PC-3 (cell line): ENCODE measurements around the gene FARS2. TPM values are rescaled to one million over a fixed set of nuclear protein-coding genes. Genes with fewer than 3 reads are reported as not detected.

Experiments
- ATAC-seq: fragments of 200-7000 bp; cut with Tn5 transposase; 2 replicates; pipeline ENCODE4 v1.9.1; 2020; ENCODE audit warnings: mild to moderate bottlenecking, moderate library complexity
- BruUV-seq: library from RNA; stranded (reverse); fragments of 400-500 nt; replicated peaks from 2 replicates; lab custom pipeline; 2021; lab: Mats Ljungman, UMichigan
- CTCF ChIA-PET: fragments of 300-600 bp; sonication (Branson Sonifier 250); formaldehyde crosslinking; loops from one replicate; lab custom pipeline; 2022; ENCODE audit warnings: antibody characterized with exemption; lab: Charles Lee
- POLR2A ChIA-PET: fragments of 300-600 bp; sonication (Branson Sonifier 250); formaldehyde crosslinking; loops from one replicate; lab custom pipeline; 2022; ENCODE audit warnings: antibody characterized with exemption; ENCODE audit not compliant: unreplicated experiment; lab: Charles Lee
- DNase-seq: peaks from one replicate; pipeline ENCODE4 v3.0.0-alpha.2; 2015
- H2AFZ ChIP-seq: fragments of 300-600 bp; sonication (generic); 2 replicates; pipeline ENCODE4 v1.6.0; 2016; ENCODE audit warnings: antibody characterized with exemption, low read length
- H3F3A ChIP-seq: fragments of 300-600 bp; sonication (generic); one replicate; pipeline ENCODE4 v1.6.0; 2017; ENCODE audit warnings: antibody characterized with exemption, low read length, control low read depth, mild to moderate bottlenecking; ENCODE audit not compliant: unreplicated experiment
- H3K27ac ChIP-seq: fragments of 300-600 bp; sonication (generic); 2 replicates; pipeline ENCODE4 v1.5.1; 2016; ENCODE audit warnings: mild to moderate bottlenecking, low read length
- H3K27me3 ChIP-seq: fragments of 300-600 bp; sonication (generic); 2 replicates; pipeline ENCODE4 v1.6.1; 2016; ENCODE audit warnings: low read length, mixed read lengths
- H3K36me3 ChIP-seq: fragments of 300-600 bp; sonication (generic); 2 replicates; pipeline ENCODE4 v1.6.1; 2016; ENCODE audit warnings: low read depth, mixed run types, low read length, mixed read lengths
- H3K4me1 ChIP-seq: fragments of 300-600 bp; sonication (generic); 2 replicates; pipeline ENCODE4 v1.5.1; 2016; ENCODE audit warnings: low read length; ENCODE audit not compliant: insufficient read depth
- H3K4me2 ChIP-seq: fragments of 300-600 bp; sonication (generic); 2 replicates; pipeline ENCODE4 v1.6.0; 2016; ENCODE audit warnings: low read length
- H3K4me3 ChIP-seq: fragments of 300-600 bp; sonication (generic); 2 replicates; pipeline ENCODE4 v1.5.1; 2016; ENCODE audit warnings: mild to moderate bottlenecking, low read length, mixed read lengths
- H3K79me2 ChIP-seq: fragments of 300-600 bp; sonication (generic); 2 replicates; pipeline ENCODE4 v1.6.1; 2017; ENCODE audit warnings: low read length, mixed read lengths
- H3K9ac ChIP-seq: fragments of 300-600 bp; sonication (generic); 2 replicates; pipeline ENCODE4 v1.6.0; 2016; ENCODE audit warnings: mild to moderate bottlenecking, low read length
- H3K9me2 ChIP-seq: fragments of 300-600 bp; sonication (generic); replicated peaks from 2 replicates; pipeline ENCODE4 v1.6.1; 2016; ENCODE audit warnings: mixed run types, low read length, mixed read lengths
- H3K9me3 ChIP-seq: fragments of 300-600 bp; sonication (generic); 2 replicates; pipeline ENCODE4 v1.6.1; 2016; ENCODE audit warnings: low read length, mixed read lengths
- H4K20me1 ChIP-seq: fragments of 300-600 bp; sonication (generic); 2 replicates; pipeline ENCODE4 v1.6.1; 2016; ENCODE audit warnings: low read length, mixed read lengths
- EZH2 ChIP-seq: fragments of 300-600 bp; sonication (generic); IDR thresholded peaks from one replicate; pipeline ENCODE4 v1.6.1; 2017; ENCODE audit warnings: antibody characterized with exemption, mild to moderate bottlenecking, low read length; ENCODE audit not compliant: unreplicated experiment
- EZH2phosphoT487 ChIP-seq: fragments of 300-600 bp; sonication (generic); IDR thresholded peaks from 2 replicates; pipeline ENCODE4 v1.6.1; 2018; ENCODE audit warnings: mild to moderate bottlenecking, antibody characterized with exemption, low read length, borderline replicate concordance
- intact Hi-C: fragments of 100-400 bp; cut with micrococcal nuclease; formaldehyde crosslinking; loops from 2 replicates; pipeline ENCODE4 v1.9.0; 2023
- total RNA-seq: library from RNA; depleted of rRNA; stranded (reverse); fragments of >200 nt; gene quantifications from 2 replicates; pipeline ENCODE4 v1.2.3, GENCODE V29; 2014
- TF ChIP-seq, protein P1 (sequence below): fragments of 300-600 bp; sonication (generic); conservative IDR thresholded peaks from 2 replicates; pipeline ENCODE4 v1.5.1; 2017; ENCODE audit warnings: antibody characterized with exemption, low read depth, mild to moderate bottlenecking, low read length

FARS2 gene
- total RNA-seq, 1 experiment from 2014 or later, result 23.0 TPM

DNA sequence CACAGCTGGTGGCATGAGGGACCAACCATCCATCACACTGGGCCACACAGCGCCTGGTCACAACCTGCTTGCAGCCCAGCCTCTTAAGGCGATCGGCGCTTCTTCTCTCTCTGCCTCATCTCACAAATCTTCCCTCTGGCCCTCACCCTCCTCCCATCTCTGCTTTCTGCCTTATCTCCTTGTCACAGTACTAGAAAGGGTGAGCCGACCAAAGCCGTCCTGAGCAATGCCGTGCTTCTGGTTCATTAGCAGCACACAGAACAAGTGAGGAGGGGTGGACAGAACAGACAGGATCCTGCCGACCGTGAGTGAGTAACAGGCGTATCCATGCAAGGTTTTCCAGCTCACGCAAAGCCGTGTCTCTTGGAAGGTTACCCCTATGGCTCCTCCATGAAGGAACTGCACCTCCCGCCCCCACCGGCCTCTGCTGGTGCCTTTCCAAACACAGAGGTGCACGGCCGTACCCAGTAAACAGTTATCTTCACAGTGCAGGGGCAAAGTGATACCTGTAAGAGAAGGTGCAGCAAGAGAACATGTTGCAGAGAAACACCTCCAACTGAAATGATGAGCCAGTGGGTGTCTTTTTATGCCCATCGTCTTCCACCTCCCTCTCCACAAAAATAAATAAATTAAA is 331.7 kb downstream of the FARS2 start:
- H2AFZ ChIP-seq, result no peak overlapping the region
- no peaks in the 10 kb centered on the region for H3K4me1 ChIP-seq
- H3K9me3 ChIP-seq, result no peaks in the 10 kb centered on the region
- no peaks in the 10 kb centered on the region for H3K36me3 ChIP-seq
- BruUV-seq, result no TSS peak
- H3K79me2 ChIP-seq, result no peaks in the 10 kb centered on the region
- no peak overlapping the region for H3K9ac ChIP-seq
- ChIA-PET POLR2A (no interaction called here), CTCF (no interaction called here)
- no peak overlapping the region for H3K27ac ChIP-seq
- intact Hi-C loops, result no loop called here
- no peak overlapping the region for H3K4me2 ChIP-seq
- no peak overlapping the region for H3K4me3 ChIP-seq
- DNase-seq (no peak), ATAC-seq (no peak)
- H3K27me3 ChIP-seq, result no peaks in the 10 kb centered on the region
- no peaks in the 10 kb centered on the region for H4K20me1 ChIP-seq
- no peaks in the 10 kb centered on the region for H3F3A ChIP-seq
- no peak for TF ChIP-seq EZH2
- TF ChIP-seq, protein P1, sequence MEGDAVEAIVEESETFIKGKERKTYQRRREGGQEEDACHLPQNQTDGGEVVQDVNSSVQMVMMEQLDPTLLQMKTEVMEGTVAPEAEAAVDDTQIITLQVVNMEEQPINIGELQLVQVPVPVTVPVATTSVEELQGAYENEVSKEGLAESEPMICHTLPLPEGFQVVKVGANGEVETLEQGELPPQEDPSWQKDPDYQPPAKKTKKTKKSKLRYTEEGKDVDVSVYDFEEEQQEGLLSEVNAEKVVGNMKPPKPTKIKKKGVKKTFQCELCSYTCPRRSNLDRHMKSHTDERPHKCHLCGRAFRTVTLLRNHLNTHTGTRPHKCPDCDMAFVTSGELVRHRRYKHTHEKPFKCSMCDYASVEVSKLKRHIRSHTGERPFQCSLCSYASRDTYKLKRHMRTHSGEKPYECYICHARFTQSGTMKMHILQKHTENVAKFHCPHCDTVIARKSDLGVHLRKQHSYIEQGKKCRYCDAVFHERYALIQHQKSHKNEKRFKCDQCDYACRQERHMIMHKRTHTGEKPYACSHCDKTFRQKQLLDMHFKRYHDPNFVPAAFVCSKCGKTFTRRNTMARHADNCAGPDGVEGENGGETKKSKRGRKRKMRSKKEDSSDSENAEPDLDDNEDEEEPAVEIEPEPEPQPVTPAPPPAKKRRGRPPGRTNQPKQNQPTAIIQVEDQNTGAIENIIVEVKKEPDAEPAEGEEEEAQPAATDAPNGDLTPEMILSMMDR, result no peak
- no peak for TF ChIP-seq EZH2phosphoT487
- H3K9me2 ChIP-seq, result no peaks in the 10 kb centered on the region

DNA sequence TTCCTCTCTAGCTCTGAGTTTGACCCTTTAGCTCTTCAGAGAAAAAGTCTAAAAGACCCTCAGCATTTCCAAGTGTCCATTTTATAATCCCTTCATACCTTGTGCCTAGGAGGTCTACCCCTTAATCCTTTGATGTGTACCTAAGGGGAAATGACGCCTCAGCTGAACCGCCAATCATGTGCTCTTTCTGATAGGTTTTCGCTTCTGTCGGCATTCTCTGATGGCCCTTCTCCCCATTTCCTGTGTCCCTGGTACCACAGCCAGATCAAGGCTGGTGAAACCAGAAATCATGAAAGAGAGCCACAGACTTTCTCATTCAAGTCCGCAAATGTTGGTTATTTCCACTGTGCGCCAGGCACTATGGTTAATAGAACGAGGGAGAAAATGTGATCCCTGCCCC is 333.9 kb downstream of the FARS2 start:
- ChIA-PET POLR2A (no interaction called here), CTCF (no interaction called here)
- Histone ChIP-seq H3K79me2 (no peaks in the 10 kb centered on the region), H3F3A (no peaks in the 10 kb centered on the region), H3K9me3 (no peaks in the 10 kb centered on the region), H3K4me3 (no peak overlapping the region), H3K4me1 (no peaks in the 10 kb centered on the region), H3K9ac (no peak overlapping the region), H3K4me2 (no peak overlapping the region), H3K36me3 (no peaks in the 10 kb centered on the region), H3K27me3 (no peaks in the 10 kb centered on the region), H2AFZ (no peak overlapping the region), H3K9me2 (no peaks in the 10 kb centered on the region), H3K27ac (no peak overlapping the region), H4K20me1 (no peaks in the 10 kb centered on the region)
- intact Hi-C loops, result no loop called here
- no peak for ATAC-seq
- BruUV-seq, result no TSS peak
- DNase-seq, result no peak
- no peak for TF ChIP-seq EZH2
- TF ChIP-seq, protein P1, result no peak
- no peak for TF ChIP-seq EZH2phosphoT487

DNA sequence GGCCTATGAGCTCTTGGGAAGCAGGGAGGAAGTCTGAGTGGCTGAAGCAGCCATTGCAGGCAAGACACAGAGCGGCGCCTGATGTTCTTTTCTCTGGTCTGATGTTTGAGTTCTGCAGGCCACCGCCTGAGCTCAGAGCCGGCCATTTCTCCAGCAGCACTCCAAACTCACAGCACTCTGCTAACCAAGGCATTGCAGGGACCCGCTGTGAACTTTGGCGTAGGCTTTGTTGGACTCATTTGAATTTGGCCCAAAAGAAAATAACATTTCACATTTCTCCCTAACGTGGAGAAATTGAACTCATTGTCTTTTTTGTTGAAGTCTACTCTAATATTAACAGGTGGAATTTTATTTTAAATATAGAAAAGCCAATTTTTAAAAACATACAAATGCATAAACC is 336.1 kb downstream of the FARS2 start:
- BruUV-seq, result no TSS peak

More for the DNA sequence above, 336.1 kb downstream of the FARS2 start:
- CTCF ChIA-PET, result no interaction called here
- Histone ChIP-seq H3K27me3 (no peaks in the 10 kb centered on the region), H2AFZ (no peak overlapping the region), H3K4me3 (no peak overlapping the region), H3K36me3 (no peaks in the 10 kb centered on the region), H3K9me2 (no peaks in the 10 kb centered on the region), H3K79me2 (no peaks in the 10 kb centered on the region), H3K9me3 (no peaks in the 10 kb centered on the region), H3K9ac (no peak overlapping the region), H3F3A (no peaks in the 10 kb centered on the region), H4K20me1 (no peaks in the 10 kb centered on the region), H3K27ac (no peak overlapping the region), H3K4me1 (no peaks in the 10 kb centered on the region), H3K4me2 (no peak overlapping the region)
- POLR2A ChIA-PET, result no interaction called here
- DNase-seq (no peak), ATAC-seq (no peak)
- TF ChIP-seq EZH2phosphoT487, result no peak
- TF ChIP-seq EZH2, result no peak
- intact Hi-C loops, result no loop called here
